Nephron progenitor cell (in vitro differentiated cells): ENCODE data around the gene LOXL3.

Experiments
- DNase-seq: peaks from one replicate; pipeline ENCODE4 v3.0.0; 2021
- H3K27ac Mint-ChIP-seq: 2 replicates; pipeline ENCODE4 v1.8.0; 2021; ENCODE audit warnings: mild to moderate bottlenecking, moderate library complexity, mixed read lengths
- H3K27me3 Mint-ChIP-seq: 2 replicates; pipeline ENCODE4 v1.8.0; 2021; ENCODE audit warnings: mild to moderate bottlenecking, low read depth, mixed read lengths; ENCODE audit not compliant: poor library complexity
- H3K36me3 Mint-ChIP-seq: 2 replicates; pipeline ENCODE4 v1.8.0; 2021; ENCODE audit warnings: low read depth, mixed read lengths
- H3K4me1 Mint-ChIP-seq: 2 replicates; pipeline ENCODE4 v1.8.0; 2021; ENCODE audit warnings: mixed read lengths
- H3K4me3 Mint-ChIP-seq: 2 replicates; pipeline ENCODE4 v1.8.0; 2021; ENCODE audit warnings: mild to moderate bottlenecking, moderate library complexity, mixed read lengths
- H3K9me3 Mint-ChIP-seq: 2 replicates; pipeline ENCODE4 v1.8.0; 2021; ENCODE audit warnings: mild to moderate bottlenecking, moderate library complexity, mixed read lengths
- TF ChIP-seq, protein P1 (sequence below): fragments of 200-600 bp; sonication (generic); IDR thresholded peaks from 2 replicates; pipeline ENCODE4 v1.5.0; 2021; ENCODE audit warnings: antibody characterized with exemption

The LOXL3 gene

DNA sequence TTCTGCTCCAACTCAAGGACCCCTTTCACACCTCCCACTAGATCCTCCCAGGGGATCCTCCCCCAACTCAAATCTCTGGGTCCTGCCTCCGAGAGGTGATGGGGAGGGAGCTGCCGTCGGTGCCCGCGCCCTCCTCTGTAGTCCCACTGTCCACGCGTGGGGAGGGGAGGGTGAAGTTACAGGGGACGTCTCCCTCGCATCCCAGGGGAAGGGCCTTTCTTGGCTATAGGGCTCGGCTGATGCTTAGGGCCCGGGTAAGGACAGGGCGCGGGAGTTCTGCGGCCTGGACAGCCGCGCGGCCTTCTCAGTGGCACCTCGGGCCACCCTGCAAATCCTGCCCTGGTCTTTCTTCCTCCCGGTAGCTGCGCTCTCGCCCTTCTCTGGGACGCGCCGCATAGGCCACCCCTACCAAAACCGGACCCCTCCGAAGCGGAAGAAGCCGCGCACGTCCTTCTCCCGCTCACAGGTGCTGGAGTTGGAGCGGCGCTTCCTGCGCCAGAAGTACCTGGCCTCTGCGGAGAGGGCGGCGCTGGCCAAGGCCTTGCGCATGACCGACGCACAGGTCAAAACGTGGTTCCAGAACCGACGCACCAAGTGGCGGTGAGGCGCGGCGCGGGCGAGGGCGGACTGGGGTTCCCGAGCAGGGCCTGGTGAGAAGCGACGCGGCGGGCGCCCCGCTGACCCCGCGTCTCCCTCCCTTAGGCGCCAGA, 38.3 kb downstream of the LOXL3 start:
- TF ChIP-seq, protein P1, sequence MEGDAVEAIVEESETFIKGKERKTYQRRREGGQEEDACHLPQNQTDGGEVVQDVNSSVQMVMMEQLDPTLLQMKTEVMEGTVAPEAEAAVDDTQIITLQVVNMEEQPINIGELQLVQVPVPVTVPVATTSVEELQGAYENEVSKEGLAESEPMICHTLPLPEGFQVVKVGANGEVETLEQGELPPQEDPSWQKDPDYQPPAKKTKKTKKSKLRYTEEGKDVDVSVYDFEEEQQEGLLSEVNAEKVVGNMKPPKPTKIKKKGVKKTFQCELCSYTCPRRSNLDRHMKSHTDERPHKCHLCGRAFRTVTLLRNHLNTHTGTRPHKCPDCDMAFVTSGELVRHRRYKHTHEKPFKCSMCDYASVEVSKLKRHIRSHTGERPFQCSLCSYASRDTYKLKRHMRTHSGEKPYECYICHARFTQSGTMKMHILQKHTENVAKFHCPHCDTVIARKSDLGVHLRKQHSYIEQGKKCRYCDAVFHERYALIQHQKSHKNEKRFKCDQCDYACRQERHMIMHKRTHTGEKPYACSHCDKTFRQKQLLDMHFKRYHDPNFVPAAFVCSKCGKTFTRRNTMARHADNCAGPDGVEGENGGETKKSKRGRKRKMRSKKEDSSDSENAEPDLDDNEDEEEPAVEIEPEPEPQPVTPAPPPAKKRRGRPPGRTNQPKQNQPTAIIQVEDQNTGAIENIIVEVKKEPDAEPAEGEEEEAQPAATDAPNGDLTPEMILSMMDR = no peak
- H3K27me3 Mint-ChIP-seq = peaks cover 100% of the 10 kb centered on the region
- peak overlapping the region; percentile 51 for H3K4me3 Mint-ChIP-seq
- peak; percentile 46 for DNase-seq
- H3K4me1 Mint-ChIP-seq = peaks cover 15% of the 10 kb centered on the region
- H3K36me3 Mint-ChIP-seq = no peaks in the 10 kb centered on the region
- no peak overlapping the region for H3K27ac Mint-ChIP-seq
- H3K9me3 Mint-ChIP-seq = peaks cover 14% of the 10 kb centered on the region

DNA sequence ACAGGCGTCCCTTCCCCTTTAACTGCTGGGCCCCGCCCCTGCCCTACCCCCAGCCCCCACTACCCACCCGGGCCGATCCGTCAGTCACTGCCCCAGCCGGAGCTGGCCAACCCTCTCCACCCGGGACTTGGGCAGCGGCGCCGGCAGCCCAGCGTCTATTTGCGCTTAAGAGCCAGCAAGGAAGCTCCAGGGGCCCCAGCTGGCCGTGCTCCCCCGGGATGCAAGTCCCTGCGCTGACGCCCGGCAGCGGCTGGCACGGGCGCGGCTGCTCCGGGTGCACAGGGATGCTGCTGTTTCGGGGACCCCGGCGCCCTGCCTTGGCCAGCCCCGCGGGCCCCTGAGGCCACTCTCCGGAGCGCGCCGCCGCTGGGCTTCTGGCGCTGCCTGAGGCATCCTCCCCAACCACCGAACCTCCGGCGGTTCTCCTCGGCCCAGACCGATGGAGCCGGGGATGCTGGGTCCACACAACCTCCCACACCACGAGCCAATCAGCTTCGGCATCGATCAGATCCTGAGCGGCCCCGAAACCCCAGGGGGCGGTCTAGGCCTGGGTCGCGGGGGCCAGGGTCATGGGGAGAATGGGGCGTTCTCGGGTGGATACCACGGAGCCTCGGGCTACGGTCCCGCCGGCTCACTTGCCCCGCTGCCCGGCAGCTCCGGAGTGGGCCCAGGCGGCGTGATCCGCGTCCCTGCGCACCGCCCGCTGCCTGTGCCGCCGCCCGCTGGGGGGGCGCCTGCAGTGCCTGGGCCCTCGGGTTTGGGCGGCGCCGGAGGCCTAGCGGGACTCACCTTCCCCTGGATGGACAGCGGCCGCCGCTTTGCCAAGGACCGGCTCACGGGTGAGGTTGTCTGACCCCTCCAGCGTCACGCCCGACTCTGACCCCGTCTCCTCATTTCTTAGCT, 39.1 kb downstream of the LOXL3 start, which contains the start of gene TLX2:
TLX2 (plus strand) TSS at position 83 of the 903 bp plus-strand sequence; CDS start at position 440, 357 bp downstream.
- Mint-ChIP-seq H3K36me3 (no peaks in the 10 kb centered on the region), H3K27ac (no peak within 1 kb of the TSS), H3K4me3 (peak within 1 kb of the TSS; percentile 51), H3K4me1 (peaks cover 15% of the 10 kb centered on the region), H3K27me3 (peaks cover 100% of the 10 kb centered on the region), H3K9me3 (peaks cover 14% of the 10 kb centered on the region)
- DNase-seq = peak; percentile 44
- TF ChIP-seq, protein P1 = no peak

- TF ChIP-seq, protein P1 = no peak
- Mint-ChIP-seq H3K4me1 (peaks cover 15% of the 10 kb centered on the region), H3K27ac (no peak overlapping the region), H3K36me3 (no peaks in the 10 kb centered on the region), H3K9me3 (peaks cover 14% of the 10 kb centered on the region), H3K4me3 (peak overlapping the region; percentile 49), H3K27me3 (peaks cover 100% of the 10 kb centered on the region)
- peak; percentile 26 for DNase-seq
These were observed 40.0 kb downstream of the LOXL3 start for GRCh38 chr2:74513605-74514367.

- Mint-ChIP-seq H3K4me3 (peak overlapping the region; percentile 62), H3K9me3 (peaks cover 14% of the 10 kb centered on the region), H3K27me3 (peaks cover 100% of the 10 kb centered on the region), H3K36me3 (no peaks in the 10 kb centered on the region), H3K27ac (peak overlapping the region; percentile 75), H3K4me1 (peaks cover 23% of the 10 kb centered on the region)
- peak; percentile 60 for DNase-seq
- TF ChIP-seq, protein P1 = no peak
These were observed 40.8 kb downstream of the LOXL3 start for GRCh38 chr2:74512744-74513604.
